GM12878 (cell line): ENCODE results near the gene CD300A. TPM values are rescaled to one million over a fixed set of nuclear protein-coding genes. Genes with fewer than 3 reads are reported as not detected.

Source experiments
- ATAC-seq: fragments of 200-7000 bp; cut with Tn5 transposase; 3 replicates; pipeline ENCODE4 v1.9.1; 2020; ENCODE audit warnings: mild to moderate bottlenecking, moderate library complexity
- BruUV-seq: library from RNA; stranded (reverse); fragments of 400-500 nt; replicated peaks from 2 replicates; lab custom pipeline; 2021; lab: Mats Ljungman, UMichigan
- CTCF ChIA-PET: fragments of 300-600 bp; sonication (Branson Sonifier 250); formaldehyde crosslinking; extraction: SDS; loops from one replicate; lab custom pipeline; 2021; ENCODE audit warnings: inconsistent platforms; lab: Yijun Ruan, JAX
- POLR2A ChIA-PET: fragments of 350-600 bp; formaldehyde crosslinking; extraction: SDS; loops from one replicate; lab custom pipeline; 2021; ENCODE audit warnings: inconsistent platforms; lab: Charles Lee
- RAD21 ChIA-PET: fragments of 300-600 bp; sonication (Branson Sonifier 250); formaldehyde crosslinking; loops from one replicate; lab custom pipeline; 2023; ENCODE audit warnings: antibody characterized with exemption; ENCODE audit not compliant: unreplicated experiment; lab: Charles Lee
- SMC1A ChIA-PET: fragments of 300-600 bp; sonication (Branson Sonifier 250); formaldehyde crosslinking; loops from one replicate; lab custom pipeline; 2023; ENCODE audit not compliant: unreplicated experiment, uncharacterized antibody; lab: Charles Lee
- DNase-seq: peaks from one replicate; pipeline ENCODE4 v3.0.0-alpha.2; 2011; ENCODE audit warnings: low read depth, low spot score
- FAIRE-seq: peaks from 3 replicates; lab custom pipeline; 2011; peaks lifted over from hg19 to GRCh38; lab: Jason Lieb, UNC
- H2AFZ ChIP-seq: 2 replicates; pipeline ENCODE4 v1.6.0; 2011; ENCODE audit warnings: low read depth, low read length, control low read depth; ENCODE audit not compliant: control insufficient read depth
- H3K27ac ChIP-seq: 2 replicates; pipeline ENCODE4 v1.5.1; 2011; ENCODE audit warnings: control low read depth; ENCODE audit not compliant: control insufficient read depth, insufficient read depth
- H3K27me3 ChIP-seq, 2 experiments: replicated peaks in 1 of 2; 2 replicates each; pipeline versions ENCODE4 v1.6.0 to v1.6.1; 2011; ENCODE audit warnings: low read length in 1 of 2; ENCODE audit not compliant: control insufficient read depth in 2 of 2, insufficient read depth in 2 of 2
- H3K36me3 ChIP-seq, 2 experiments: 2 replicates each; pipeline ENCODE4 v1.5.1; 2011; ENCODE audit warnings: low read length in 1 of 2; ENCODE audit not compliant: control insufficient read depth in 2 of 2, insufficient read depth in 2 of 2
- H3K4me1 ChIP-seq: 2 replicates; pipeline ENCODE4 v1.6.1; 2011; ENCODE audit warnings: mild to moderate bottlenecking, low read length, moderate library complexity, mixed read lengths; ENCODE audit not compliant: control insufficient read depth, insufficient read depth
- H3K4me2 ChIP-seq: 2 replicates; pipeline ENCODE4 v1.6.0; 2011; ENCODE audit warnings: control low read depth; ENCODE audit not compliant: control insufficient read depth, insufficient read depth
- H3K4me3 ChIP-seq: fragments of 200-600 bp; sonication (generic); 2 replicates; pipeline ENCODE4 v1.5.1; 2016
- H3K79me2 ChIP-seq: 2 replicates; pipeline ENCODE4 v1.6.0; 2011; ENCODE audit warnings: low read length; ENCODE audit not compliant: control insufficient read depth, insufficient read depth
- H3K9ac ChIP-seq: 2 replicates; pipeline ENCODE4 v1.8.0; 2011; ENCODE audit warnings: low read length, control low read depth, mixed read lengths; ENCODE audit not compliant: control insufficient read depth, insufficient read depth
- H3K9me3 ChIP-seq: replicated peaks from 3 replicates; pipeline ENCODE4 v1.5.1; 2011; ENCODE audit warnings: mild to moderate bottlenecking, low read length; ENCODE audit not compliant: control insufficient read depth, insufficient read depth
- H4K20me1 ChIP-seq: 2 replicates; pipeline ENCODE4 v1.6.0; 2011; ENCODE audit not compliant: control insufficient read depth, insufficient read depth
- CHD1 ChIP-seq: IDR thresholded peaks from 2 replicates; pipeline ENCODE4 v1.6.1; 2012; ENCODE audit warnings: low read depth, low read length, improper control_type of control experiment
- E2F4 ChIP-seq: IDR thresholded peaks from 2 replicates; pipeline ENCODE4 v1.6.1; 2012; ENCODE audit warnings: low read depth, low read length, improper control_type of control experiment
- NBN ChIP-seq: fragments of 450-650 bp; IDR thresholded peaks from 2 replicates; pipeline ENCODE4 v1.6.1; 2016
- PAX5 ChIP-seq: IDR thresholded peaks from 2 replicates; pipeline ENCODE4 v1.6.1; 2011; ENCODE audit warnings: low read depth, low read length, borderline replicate concordance
- RAD51 ChIP-seq: fragments of 450-650 bp; IDR thresholded peaks from 2 replicates; pipeline ENCODE4 v1.6.1; 2016; ENCODE audit warnings: moderate library complexity, mild to moderate bottlenecking, inconsistent platforms
- ZNF592 ChIP-seq: fragments of 450-650 bp; IDR thresholded peaks from 2 replicates; pipeline ENCODE4 v1.6.1; 2017; ENCODE audit warnings: mild to moderate bottlenecking, moderate library complexity
- ZSCAN29 ChIP-seq: fragments of 450-650 bp; IDR thresholded peaks from 2 replicates; pipeline ENCODE4 v1.6.1; 2017; ENCODE audit warnings: mild to moderate bottlenecking, moderate library complexity
- WGBS: methylation state at CpG from one replicate; pipeline ENCODE4 v1.1.6; 2016; ENCODE audit warnings: low lambda C conversion rate; ENCODE audit not compliant: insufficient replicate concordance, insufficient coverage; ENCODE audit errors: missing lambda C conversion rate; 5-methylcytosine and 5-hydroxymethylcytosine counted together
- in situ Hi-C: fragments of 300-500 bp; cut with MboI; formaldehyde crosslinking; loops from 9 replicates; pipeline ENCODE4 v1.14.3; 2018; ENCODE audit warnings: mixed read lengths
- intact Hi-C: fragments of 100-400 bp; cut with micrococcal nuclease; formaldehyde crosslinking; loops from one replicate; pipeline ENCODE4 v1.14.2; 2022; ENCODE audit not compliant: unreplicated experiment
- polyA plus RNA-seq, 11 experiments: library from polyadenylated mRNA; depleted of rRNA in 4 of 11; unstranded in 6 of 11; stranded (reverse) in 5 of 11; fragments of >200 nt; fragmentation: Nextera tagmentation in 4 of 11; fragmentation: Illumina TruSeq in 1 of 11; extraction: Ambion mirVana in 4 of 11; extraction: Trizol in 1 of 11; gene quantifications; 1 replicate in 1 of 11; 2 replicates in 10 of 11; pipeline versions ENCODE4 v1.2.1 to v1.2.3, GENCODE V29; 2011 to 2016; ENCODE audit warnings: inconsistent platforms in 2 of 11, missing spikeins in 2 of 11, low read depth in 1 of 11
- total RNA-seq, 4 experiments: library from RNA; depleted of rRNA in 3 of 4; stranded (reverse); fragments of >200 nt in 3 of 4; fragmentation: Illumina TruSeq in 1 of 4; extraction: Trizol in 1 of 4; gene quantifications; 2 replicates each; pipeline versions ENCODE4 v1.2.1 to v1.2.3, GENCODE V29; 2013 to 2021
- TF ChIP-seq, protein P1 (sequence below): fragments of 450-650 bp; IDR thresholded peaks from 2 replicates; pipeline ENCODE4 v1.6.1; 2014; ENCODE audit warnings: mild to moderate bottlenecking
- TF ChIP-seq, protein P2 (sequence below): IDR thresholded peaks from 2 replicates; pipeline ENCODE4 v1.6.1; 2012; ENCODE audit warnings: mild to moderate bottlenecking, low read depth, low read length
- TF ChIP-seq, protein P3 (sequence below): IDR thresholded peaks from 2 replicates; pipeline ENCODE4 v1.6.1; 2011; ENCODE audit warnings: low read depth, mild to moderate bottlenecking, low read length, moderate library complexity, borderline replicate concordance; ENCODE audit errors: extremely low read depth

Gene CD300A
- total and polyA plus RNA-seq, 10 of the 15 experiments (the other 5 are each of a cell fraction or from before 2014, with no cell fraction given), result 10.6 to 128 (median 36.1) TPM

GRCh38 chr17:74522381-74523105 lies 56.1 kb downstream of the CD300A start:
- POLR2A ChIA-PET, result interaction anchor here (1.0 kb wide), 2 partner anchors 9 to 10 kb away, joined by 3 to 4 read pairs; no protein-coding TSS in a partner anchor
- ATAC-seq (no peak), DNase-seq (no peak), FAIRE-seq (no peak)
- no peak overlapping the region for H2AFZ ChIP-seq
- no peak overlapping the region for H3K4me2 ChIP-seq
- TF ChIP-seq, protein P1, sequence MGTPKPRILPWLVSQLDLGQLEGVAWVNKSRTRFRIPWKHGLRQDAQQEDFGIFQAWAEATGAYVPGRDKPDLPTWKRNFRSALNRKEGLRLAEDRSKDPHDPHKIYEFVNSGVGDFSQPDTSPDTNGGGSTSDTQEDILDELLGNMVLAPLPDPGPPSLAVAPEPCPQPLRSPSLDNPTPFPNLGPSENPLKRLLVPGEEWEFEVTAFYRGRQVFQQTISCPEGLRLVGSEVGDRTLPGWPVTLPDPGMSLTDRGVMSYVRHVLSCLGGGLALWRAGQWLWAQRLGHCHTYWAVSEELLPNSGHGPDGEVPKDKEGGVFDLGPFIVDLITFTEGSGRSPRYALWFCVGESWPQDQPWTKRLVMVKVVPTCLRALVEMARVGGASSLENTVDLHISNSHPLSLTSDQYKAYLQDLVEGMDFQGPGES, result no peak
- TF ChIP-seq CHD1 (no peak), E2F4 (no peak), PAX5 (no peak), ZNF592 (no peak), ZSCAN29 (no peak), RAD51 (no peak), NBN (no peak)
- TF ChIP-seq, protein P2, sequence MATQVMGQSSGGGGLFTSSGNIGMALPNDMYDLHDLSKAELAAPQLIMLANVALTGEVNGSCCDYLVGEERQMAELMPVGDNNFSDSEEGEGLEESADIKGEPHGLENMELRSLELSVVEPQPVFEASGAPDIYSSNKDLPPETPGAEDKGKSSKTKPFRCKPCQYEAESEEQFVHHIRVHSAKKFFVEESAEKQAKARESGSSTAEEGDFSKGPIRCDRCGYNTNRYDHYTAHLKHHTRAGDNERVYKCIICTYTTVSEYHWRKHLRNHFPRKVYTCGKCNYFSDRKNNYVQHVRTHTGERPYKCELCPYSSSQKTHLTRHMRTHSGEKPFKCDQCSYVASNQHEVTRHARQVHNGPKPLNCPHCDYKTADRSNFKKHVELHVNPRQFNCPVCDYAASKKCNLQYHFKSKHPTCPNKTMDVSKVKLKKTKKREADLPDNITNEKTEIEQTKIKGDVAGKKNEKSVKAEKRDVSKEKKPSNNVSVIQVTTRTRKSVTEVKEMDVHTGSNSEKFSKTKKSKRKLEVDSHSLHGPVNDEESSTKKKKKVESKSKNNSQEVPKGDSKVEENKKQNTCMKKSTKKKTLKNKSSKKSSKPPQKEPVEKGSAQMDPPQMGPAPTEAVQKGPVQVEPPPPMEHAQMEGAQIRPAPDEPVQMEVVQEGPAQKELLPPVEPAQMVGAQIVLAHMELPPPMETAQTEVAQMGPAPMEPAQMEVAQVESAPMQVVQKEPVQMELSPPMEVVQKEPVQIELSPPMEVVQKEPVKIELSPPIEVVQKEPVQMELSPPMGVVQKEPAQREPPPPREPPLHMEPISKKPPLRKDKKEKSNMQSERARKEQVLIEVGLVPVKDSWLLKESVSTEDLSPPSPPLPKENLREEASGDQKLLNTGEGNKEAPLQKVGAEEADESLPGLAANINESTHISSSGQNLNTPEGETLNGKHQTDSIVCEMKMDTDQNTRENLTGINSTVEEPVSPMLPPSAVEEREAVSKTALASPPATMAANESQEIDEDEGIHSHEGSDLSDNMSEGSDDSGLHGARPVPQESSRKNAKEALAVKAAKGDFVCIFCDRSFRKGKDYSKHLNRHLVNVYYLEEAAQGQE, result no peak
- TF ChIP-seq, protein P3, sequence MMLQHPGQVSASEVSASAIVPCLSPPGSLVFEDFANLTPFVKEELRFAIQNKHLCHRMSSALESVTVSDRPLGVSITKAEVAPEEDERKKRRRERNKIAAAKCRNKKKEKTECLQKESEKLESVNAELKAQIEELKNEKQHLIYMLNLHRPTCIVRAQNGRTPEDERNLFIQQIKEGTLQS, result no peak
- no peak overlapping the region for H3K4me3 ChIP-seq
- no peaks in the 10 kb centered on the region; the same call in 2 of the 3 replicates for H3K9me3 ChIP-seq
- H3K79me2 ChIP-seq, result no peaks in the 10 kb centered on the region
- no peak overlapping the region for H3K9ac ChIP-seq
- RAD21 ChIA-PET, result no interaction called here
- BruUV-seq, result no TSS peak
- intact Hi-C loops (no loop called here), in situ Hi-C loops (no loop called here)
- no peaks in the 10 kb centered on the region for H4K20me1 ChIP-seq
- peaks cover 10% of the 10 kb centered on the region for H3K4me1 ChIP-seq
- no peaks in the 10 kb centered on the region; a peak in 1 of 4 replicates for H3K27me3 ChIP-seq
- SMC1A ChIA-PET, result interaction anchor here (4.0 kb wide), 1 partner anchor 9 kb away, joined by 21 read pairs; the partner anchor contains the start of gene CD300LB
- no peaks in the 10 kb centered on the region for H3K36me3 ChIP-seq
- H3K27ac ChIP-seq, result no peak overlapping the region
- 60% methylated on average over 10 of the region's 10 CpGs for WGBS
- CTCF ChIA-PET, result interaction anchor here (0.6 to 1.4 kb wide), 2 partner anchors 42 to 228 kb away, joined by 3 to 4 read pairs; no protein-coding TSS in a partner anchor
